ENCODE results near the gene ROR1. TPM values are rescaled to one million over a fixed set of nuclear protein-coding genes. Genes with fewer than 3 reads are reported as not detected.

ROR1 gene
- total RNA-seq, 1 experiment from 2014 or later: 56.3 TPM

- TF ChIP-seq, protein P1, sequence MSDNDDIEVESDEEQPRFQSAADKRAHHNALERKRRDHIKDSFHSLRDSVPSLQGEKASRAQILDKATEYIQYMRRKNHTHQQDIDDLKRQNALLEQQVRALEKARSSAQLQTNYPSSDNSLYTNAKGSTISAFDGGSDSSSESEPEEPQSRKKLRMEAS (CRISPR knock-in tag; IDR thresholded peaks at IDR 0.05): no peak
- TF ChIP-seq NR1H2 (CRISPR knock-in tag; IDR thresholded peaks at IDR 0.05): no peak
Observed at GRCh38 chr1:64047549-64047996, 273.8 kb downstream of the ROR1 start (continued).

DNA sequence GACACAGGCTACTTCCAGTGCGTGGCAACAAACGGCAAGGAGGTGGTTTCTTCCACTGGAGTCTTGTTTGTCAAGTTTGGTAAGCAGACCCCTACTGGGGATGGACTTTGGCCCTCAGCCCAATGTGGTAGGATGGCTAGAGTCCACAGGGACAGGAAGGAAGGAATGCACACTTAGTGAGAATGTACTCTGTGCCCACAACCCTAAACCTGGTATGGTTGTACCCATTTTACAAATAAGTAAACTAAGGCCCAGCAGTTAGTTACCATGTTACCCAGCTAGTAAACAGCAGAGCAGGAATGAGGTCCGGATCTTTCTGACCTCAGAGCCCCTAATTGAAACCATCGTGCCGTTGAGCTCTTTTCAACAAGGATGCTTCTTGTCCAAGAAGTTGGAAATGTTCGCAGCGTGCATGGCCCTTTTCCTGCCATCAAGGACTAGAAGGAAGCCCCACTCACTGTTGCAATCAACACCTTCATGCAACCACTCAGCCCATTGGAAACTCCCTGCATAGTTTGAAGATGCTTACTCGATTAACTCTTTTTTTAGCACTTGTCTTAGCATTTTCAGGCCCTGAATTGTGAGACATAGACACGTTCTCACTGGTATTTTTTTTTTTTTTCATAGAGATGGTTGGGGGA, 276.2 kb downstream of the ROR1 start:
- POLR2A ChIA-PET: no interaction called here
- Mint-ChIP-seq H3K4me1 (peaks cover 33% of the 10 kb centered on the region), H3K27ac (no peak overlapping the region), H3K27me3 (ENCODE audit: low read depth) (no peaks in the 10 kb centered on the region), H3K36me3 (peaks cover 12% of the 10 kb centered on the region), H3K4me3 (no peak overlapping the region), H3K9me3 (no peaks in the 10 kb centered on the region)
- no peak for DNase-seq (ENCODE audit: low spot score)
- TF ChIP-seq JUN (CRISPR knock-in tag; IDR thresholded peaks at IDR 0.05) (no peak), E2F4 (CRISPR knock-in tag; IDR thresholded peaks at IDR 0.05; ENCODE audit: borderline replicate concordance, low read depth) (no peak)
- TF ChIP-seq, protein P2, sequence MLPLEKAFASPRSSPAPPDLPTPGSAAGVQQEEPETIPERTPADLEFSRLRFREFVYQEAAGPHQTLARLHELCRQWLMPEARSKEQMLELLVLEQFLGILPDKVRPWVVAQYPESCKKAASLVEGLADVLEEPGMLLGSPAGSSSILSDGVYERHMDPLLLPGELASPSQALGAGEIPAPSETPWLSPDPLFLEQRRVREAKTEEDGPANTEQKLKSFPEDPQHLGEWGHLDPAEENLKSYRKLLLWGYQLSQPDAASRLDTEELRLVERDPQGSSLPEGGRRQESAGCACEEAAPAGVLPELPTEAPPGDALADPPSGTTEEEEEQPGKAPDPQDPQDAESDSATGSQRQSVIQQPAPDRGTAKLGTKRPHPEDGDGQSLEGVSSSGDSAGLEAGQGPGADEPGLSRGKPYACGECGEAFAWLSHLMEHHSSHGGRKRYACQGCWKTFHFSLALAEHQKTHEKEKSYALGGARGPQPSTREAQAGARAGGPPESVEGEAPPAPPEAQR (CRISPR knock-in tag; IDR thresholded peaks at IDR 0.05): no peak
- CTCF ChIA-PET: no interaction called here
- no peak for ATAC-seq

- DNase-seq (ENCODE audit: low spot score) (no peak), ATAC-seq (no peak)
- Mint-ChIP-seq H3K4me3 (no peak overlapping the region), H3K27ac (0 out of 2 replicates have a peak overlapping the region, but pooled peaks have one; percentile 2), H3K27me3 (ENCODE audit: low read depth) (no peaks in the 10 kb centered on the region), H3K4me1 (peaks cover 29% of the 10 kb centered on the region), H3K36me3 (peaks cover 12% of the 10 kb centered on the region), H3K9me3 (no peaks in the 10 kb centered on the region)
- ChIA-PET CTCF (no interaction called here), POLR2A (no interaction called here)
- TF ChIP-seq NR2C2 (CRISPR knock-in tag; IDR thresholded peaks at IDR 0.05) (no peak), ZNF232 (CRISPR knock-in tag; IDR thresholded peaks at IDR 0.05) (no peak), GABPB1 (CRISPR knock-in tag; IDR thresholded peaks at IDR 0.05) (no peak), ETV6 (CRISPR knock-in tag; IDR thresholded peaks at IDR 0.05) (no peak), TP53 (CRISPR knock-in tag; IDR thresholded peaks at IDR 0.05) (no peak), ZNF138 (CRISPR knock-in tag; conservative IDR thresholded peaks at IDR 0.05) (no peak), SMAD3 (CRISPR knock-in tag; IDR thresholded peaks at IDR 0.05; ENCODE audit: borderline replicate concordance) (no peak), CREM (CRISPR knock-in tag; IDR thresholded peaks at IDR 0.05) (no peak), SP1 (CRISPR knock-in tag; conservative IDR thresholded peaks at IDR 0.05) (no peak), ZNF671 (CRISPR knock-in tag; IDR thresholded peaks at IDR 0.05) (no peak), MXD4 (CRISPR knock-in tag; IDR thresholded peaks at IDR 0.05; ENCODE audit: borderline replicate concordance) (no peak)
Observed at GRCh38 chr1:64050601-64051000, 276.8 kb downstream of the ROR1 start.

- peaks cover 18% of the 10 kb centered on the region for H3K4me1 Mint-ChIP-seq
- POLR2A ChIA-PET: no interaction called here
- DNase-seq (ENCODE audit: low spot score): no peak
- no peak overlapping the region for H3K4me3 Mint-ChIP-seq
- H3K27me3 Mint-ChIP-seq (ENCODE audit: low read depth): no peaks in the 10 kb centered on the region
- CTCF ChIA-PET: no interaction called here
- no peaks in the 10 kb centered on the region for H3K9me3 Mint-ChIP-seq
- no peak overlapping the region for H3K27ac Mint-ChIP-seq
- ATAC-seq: no peak
- H3K36me3 Mint-ChIP-seq: peaks cover 12% of the 10 kb centered on the region
- no peak for TF ChIP-seq ATF3 (CRISPR knock-in tag; conservative IDR thresholded peaks at IDR 0.05)
- no peak for TF ChIP-seq NFE2L1 (CRISPR knock-in tag; IDR thresholded peaks at IDR 0.05)
- TF ChIP-seq FOXJ3 (CRISPR knock-in tag; IDR thresholded peaks at IDR 0.05; ENCODE audit: borderline replicate concordance): no peak
- TF ChIP-seq, protein P3, sequence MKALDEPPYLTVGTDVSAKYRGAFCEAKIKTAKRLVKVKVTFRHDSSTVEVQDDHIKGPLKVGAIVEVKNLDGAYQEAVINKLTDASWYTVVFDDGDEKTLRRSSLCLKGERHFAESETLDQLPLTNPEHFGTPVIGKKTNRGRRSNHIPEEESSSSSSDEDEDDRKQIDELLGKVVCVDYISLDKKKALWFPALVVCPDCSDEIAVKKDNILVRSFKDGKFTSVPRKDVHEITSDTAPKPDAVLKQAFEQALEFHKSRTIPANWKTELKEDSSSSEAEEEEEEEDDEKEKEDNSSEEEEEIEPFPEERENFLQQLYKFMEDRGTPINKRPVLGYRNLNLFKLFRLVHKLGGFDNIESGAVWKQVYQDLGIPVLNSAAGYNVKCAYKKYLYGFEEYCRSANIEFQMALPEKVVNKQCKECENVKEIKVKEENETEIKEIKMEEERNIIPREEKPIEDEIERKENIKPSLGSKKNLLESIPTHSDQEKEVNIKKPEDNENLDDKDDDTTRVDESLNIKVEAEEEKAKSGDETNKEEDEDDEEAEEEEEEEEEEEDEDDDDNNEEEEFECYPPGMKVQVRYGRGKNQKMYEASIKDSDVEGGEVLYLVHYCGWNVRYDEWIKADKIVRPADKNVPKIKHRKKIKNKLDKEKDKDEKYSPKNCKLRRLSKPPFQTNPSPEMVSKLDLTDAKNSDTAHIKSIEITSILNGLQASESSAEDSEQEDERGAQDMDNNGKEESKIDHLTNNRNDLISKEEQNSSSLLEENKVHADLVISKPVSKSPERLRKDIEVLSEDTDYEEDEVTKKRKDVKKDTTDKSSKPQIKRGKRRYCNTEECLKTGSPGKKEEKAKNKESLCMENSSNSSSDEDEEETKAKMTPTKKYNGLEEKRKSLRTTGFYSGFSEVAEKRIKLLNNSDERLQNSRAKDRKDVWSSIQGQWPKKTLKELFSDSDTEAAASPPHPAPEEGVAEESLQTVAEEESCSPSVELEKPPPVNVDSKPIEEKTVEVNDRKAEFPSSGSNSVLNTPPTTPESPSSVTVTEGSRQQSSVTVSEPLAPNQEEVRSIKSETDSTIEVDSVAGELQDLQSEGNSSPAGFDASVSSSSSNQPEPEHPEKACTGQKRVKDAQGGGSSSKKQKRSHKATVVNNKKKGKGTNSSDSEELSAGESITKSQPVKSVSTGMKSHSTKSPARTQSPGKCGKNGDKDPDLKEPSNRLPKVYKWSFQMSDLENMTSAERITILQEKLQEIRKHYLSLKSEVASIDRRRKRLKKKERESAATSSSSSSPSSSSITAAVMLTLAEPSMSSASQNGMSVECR (CRISPR knock-in tag; IDR thresholded peaks at IDR 0.05; ENCODE audit: borderline replicate concordance): no peak
- no peak for TF ChIP-seq ATF1 (CRISPR knock-in tag; IDR thresholded peaks at IDR 0.05)
- TF ChIP-seq, protein P4, sequence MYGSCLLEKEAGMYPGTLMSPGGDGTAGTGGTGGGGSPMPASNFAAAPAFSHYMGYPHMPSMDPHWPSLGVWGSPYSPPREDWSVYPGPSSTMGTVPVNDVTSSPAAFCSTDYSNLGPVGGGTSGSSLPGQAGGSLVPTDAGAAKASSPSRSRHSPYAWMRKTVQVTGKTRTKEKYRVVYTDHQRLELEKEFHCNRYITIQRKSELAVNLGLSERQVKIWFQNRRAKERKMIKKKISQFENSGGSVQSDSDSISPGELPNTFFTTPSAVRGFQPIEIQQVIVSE (CRISPR knock-in tag; IDR thresholded peaks at IDR 0.05; ENCODE audit: borderline replicate concordance): no peak
Observed at GRCh38 chr1:64051796-64052195, 278.0 kb downstream of the ROR1 start.
